Heart left ventricle (tissue), 16 donors: ENCODE results near the gene MOV10. TPM values are rescaled to one million over a fixed set of nuclear protein-coding genes. Genes with fewer than 3 reads are reported as not detected.
A peak's percentile ranks its signal among the peaks of the same experiment; 100 is the strongest.

ENCODE experiments used
- ATAC-seq, 4 donors: fragments of 200-7000 bp; cut with Tn5 transposase; one replicate each; pipeline ENCODE4 v1.9.1; 2020 to 2022; ENCODE audit warnings: moderate library complexity in 4 of 4, mild to moderate bottlenecking in 3 of 4, moderate number of reproducible peaks in 1 of 4
- DNase-seq, 5 donors: peaks; one replicate each; pipeline ENCODE4 v3.0.0-alpha.2; 2020
- H3K27ac ChIP-seq, 12 donors: fragments of 200-600 bp; sonication (generic) in 4 of 12; one replicate each; pipeline versions ENCODE4 v1.5.0 to v1.8.0; 2016 to 2022; ENCODE audit warnings: mild to moderate bottlenecking in 2 of 12
- H3K27me3 ChIP-seq, 9 donors: fragments of 200-600 bp; sonication (generic) in 2 of 9; one replicate each; pipeline versions ENCODE4 v1.5.1 to v1.8.0; 2016 to 2022; ENCODE audit warnings: mild to moderate bottlenecking in 3 of 9
- H3K36me3 ChIP-seq, 9 donors: fragments of 200-600 bp; sonication (generic) in 2 of 9; one replicate each; pipeline versions ENCODE4 v1.5.0 to v1.8.0; 2018 to 2022; ENCODE audit warnings: mild to moderate bottlenecking in 2 of 9
- H3K4me1 ChIP-seq, 12 donors: fragments of 200-600 bp; sonication (generic) in 4 of 12; one replicate each; pipeline versions ENCODE4 v1.5.0 to v1.8.0; 2016 to 2022; ENCODE audit warnings: mild to moderate bottlenecking in 3 of 12
- H3K4me3 ChIP-seq, 12 donors: fragments of 200-600 bp; sonication (generic) in 4 of 12; one replicate each; pipeline versions ENCODE4 v1.5.0 to v1.8.0; 2017 to 2022; ENCODE audit warnings: mild to moderate bottlenecking in 9 of 12, moderate library complexity in 4 of 12
- H3K9me3 ChIP-seq, 12 donors: fragments of 200-600 bp; sonication (generic) in 4 of 12; one replicate each; pipeline versions ENCODE4 v1.5.0 to v1.8.0; 2016 to 2022; ENCODE audit warnings: mild to moderate bottlenecking in 1 of 12
- CTCF ChIP-seq, 12 donors: fragments of 200-600 bp; sonication (generic) in 4 of 12; IDR thresholded peaks; one replicate each; pipeline versions ENCODE4 v1.5.0 to v1.8.0; 2018 to 2022; ENCODE audit warnings: antibody characterized with exemption in 12 of 12, mild to moderate bottlenecking in 5 of 12
- POLR2A ChIP-seq, 2 donors: fragments of 450-650 bp; IDR thresholded peaks; one replicate each; pipeline ENCODE4 v1.6.1; 2017; ENCODE audit warnings: antibody characterized with exemption in 2 of 2, mild to moderate bottlenecking in 2 of 2, moderate library complexity in 2 of 2
- WGBS, 4 donors: extraction: QIAGEN DNeasy Blood & Tissue Kit in 2 of 4; methylation state at CpG; one replicate each; pipeline versions ENCODE4 v1.1.5 to v1.1.7; 2013 to 2018; 5-methylcytosine and 5-hydroxymethylcytosine counted together
- intact Hi-C, 10 donors: fragments of 100-400 bp; cut with DNase I; formaldehyde crosslinking; loops; one replicate each; pipeline versions ENCODE4 v1.11.1 to v1.14.2; 2022
- polyA plus RNA-seq, 2 donors: library from polyadenylated mRNA; stranded (reverse); fragments of 200-250 nt; gene quantifications; one replicate each; pipeline ENCODE4 v1.2.3, GENCODE V29; 2013
- total RNA-seq, 9 donors: library from RNA; depleted of rRNA in 2 of 9; stranded (reverse); fragments of >200 nt in 2 of 9; fragmentation: NEBNext Ultra II Directional in 3 of 9; extraction: Animal tissue kit (Norgen Biotek cat#: 25700) in 3 of 9; gene quantifications; one replicate each; pipeline versions ENCODE4 v1.1.0 to v1.2.4, GENCODE V29; 2016 to 2023
- donor health status: ischemic (EF 13 %, LVEDD 7.1; RV severe dilation, severe dysfunction).
- donor health status: healthy with polysubstance abuse.
- donor health status: DM: no; HTN: yes; CAD: no.
- donor health status: DM: no; HTN: no; CAD: no.
- donor health status: ischemic (EF 25% LVEDD 6.9; RV normal size, moderate dysfunction).
- donor health status: ischemic (EF 25% LVEDD 5.7; RV mildly dilated, moderate dysfunction).
- donor health status: healthy.
- donor health status: DM: yes; HTN: yes; CAD: no.
- donor health status: ischemic (EF 35%, LVEDD 5.7; RV mildly dilated, moderate dysfunction).
- donor health status: nonischemic (EF 11% LVEDD 7.7; RV severe dilation, severe dysfunction).
- donor health status: DM: yes; HTN: yes; CAD: no.
- donor health status: PGD.
- donor health status: ischemic (EF 29% LVEDD 5.4; RV normal size, mild dysfunction).
- donor health status: nonischemic (EF 23%, LVEDD 6.1; RV moderate dilation, normal function).

The MOV10 gene
- total and polyA plus RNA-seq, 11 donors: 7.5 to 43.6 (median 13.3) TPM

DNA sequence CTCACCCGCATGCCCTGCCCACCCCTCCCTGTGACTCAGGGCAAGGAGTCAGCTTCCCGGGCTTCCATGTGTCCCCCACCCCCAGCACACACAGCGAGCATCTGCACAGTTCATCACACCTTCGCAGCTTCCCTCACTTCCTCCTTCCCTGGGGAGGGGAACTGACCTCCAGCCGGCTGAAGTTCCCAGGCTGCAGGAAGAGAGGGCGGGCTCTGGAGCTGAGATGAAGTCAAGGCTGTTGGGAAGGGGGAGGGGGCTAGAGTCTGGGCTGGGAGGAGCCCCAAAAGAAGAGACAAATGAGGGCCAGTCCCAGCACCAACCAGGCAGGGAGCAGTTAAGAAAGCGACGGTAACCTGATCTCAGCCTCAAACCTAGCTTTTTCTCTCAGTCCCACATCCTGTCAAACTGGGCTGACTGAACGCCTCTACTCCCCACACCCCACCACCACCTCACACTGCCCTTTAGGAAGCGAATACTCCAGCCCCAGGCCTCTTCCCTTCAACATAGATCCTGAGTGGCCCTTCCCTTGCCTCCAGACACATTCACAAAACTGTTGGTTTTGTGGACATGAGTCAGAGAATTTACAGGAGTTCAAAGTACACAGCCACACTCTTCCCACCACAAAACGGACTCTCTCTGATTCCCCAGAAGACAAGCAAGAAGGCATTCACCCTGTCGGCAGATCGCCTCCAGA lies 30.6 kb downstream of the MOV10 start:
- Histone ChIP-seq H3K4me3 (peak overlapping the region; percentile 45 to 100 (median 98)), H3K27ac (peak overlapping the region; percentile 83 to 100 (median 96)), H3K4me1 (peaks cover 13 to 69% (median 58%) of the 10 kb centered on the region in 12 donors), H3K9me3 (no peaks in the 10 kb centered on the region), H3K36me3 (peaks cover 0 to 39% (median 30%) of the 10 kb centered on the region in 9 donors), H3K27me3 (no peaks in the 10 kb centered on the region)
- intact Hi-C loops: loop anchor here in 9 of 10 donors (2.0 to 10.0 kb wide), 8 partner anchors 30 to 313 kb away; partner anchors contain the start of genes WNT2B (in 4 of the 9), MOV10 (in 3 of the 9), CAPZA1 (in 2 of the 9) and ST7L (in 2 of the 9)
- no peak for TF ChIP-seq CTCF (IDR thresholded peaks at IDR 0.05)
- peak in 1 of 2 donors; percentile 87 for TF ChIP-seq POLR2A (IDR thresholded peaks at IDR 0.05)
- ATAC-seq: peak; percentile 50 to 72 (median 65)
- 6 to 11% (median 7%) methylated on average over 13 of the region's 13 CpGs for WGBS, 4 donors
- DNase-seq: peak; percentile 90 to 96 (median 94)

- H3K4me1 ChIP-seq: peaks cover 3 to 53% (median 43%) of the 10 kb centered on the region in 12 donors
- H3K27me3 ChIP-seq: no peaks in the 10 kb centered on the region
Observed at GRCh38 chr1:112706505-112707220, 32.2 kb downstream of the MOV10 start, which contains the start of gene RHOC. Gene RHOC (minus strand): TSS chr1:112707127. CDS start chr1:112703799, 3,328 bp downstream.

DNA sequence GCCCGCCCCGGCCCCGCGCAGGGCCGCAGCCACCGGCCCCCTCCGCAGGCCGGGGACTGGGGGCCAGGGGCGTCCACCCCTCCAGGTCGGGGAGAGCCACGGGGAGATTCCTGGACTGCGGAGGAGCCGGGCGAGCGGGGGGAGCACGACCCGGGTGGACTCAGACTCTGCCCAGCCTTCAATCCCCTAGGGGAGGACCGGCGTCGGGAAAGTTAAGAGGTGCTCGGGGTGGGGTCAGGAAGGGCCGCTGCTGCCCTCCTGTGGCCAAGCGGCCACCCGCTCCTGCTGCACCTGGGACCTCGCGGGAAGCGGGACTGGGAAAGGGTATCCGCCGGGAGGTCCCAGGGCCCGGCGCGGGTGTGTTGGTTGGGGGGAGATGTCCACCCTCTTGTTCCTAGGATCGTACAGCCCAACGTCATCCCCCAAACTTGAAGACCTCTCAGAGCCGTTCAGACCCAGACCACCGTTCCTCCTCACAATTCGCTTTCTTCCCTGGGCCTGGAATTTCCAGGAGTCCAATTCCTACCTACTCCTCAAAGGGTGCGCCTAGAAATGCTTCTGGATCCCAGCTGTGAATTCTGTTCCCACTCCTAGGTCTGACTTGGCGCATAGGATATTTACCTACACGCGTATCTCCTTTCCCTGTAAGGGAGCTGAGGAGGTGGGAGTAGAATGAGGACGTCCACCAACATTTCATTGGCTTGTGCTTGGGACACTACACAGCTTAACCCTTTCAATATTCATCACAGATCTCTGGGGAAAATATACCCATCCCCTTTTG lies 33.0 kb downstream of the MOV10 start:
- H3K36me3 ChIP-seq: peaks cover 0 to 23% (median 14%) of the 10 kb centered on the region in 9 donors
- peak overlapping the region; percentile 92 to 100 (median 99) for H3K27ac ChIP-seq
- ATAC-seq: peak; percentile 56 to 81 (median 66)
- intact Hi-C loops: loop anchor here (1.0 to 10.0 kb wide), 12 partner anchors 33 to 317 kb away; partner anchors contain the start of genes CAPZA1 (in 5 of the 10), MOV10 (in 5 of the 10), ST7L (in 5 of the 10) and WNT2B (in 4 of the 10)
- no peaks in the 10 kb centered on the region for H3K9me3 ChIP-seq
- WGBS, 4 donors: 6 to 14% (median 6%) methylated on average over 15 to 42 of the region's 42 CpGs
- no peaks in the 10 kb centered on the region for H3K27me3 ChIP-seq
- peak overlapping the region; percentile 75 to 100 (median 98) for H3K4me3 ChIP-seq
- H3K4me1 ChIP-seq: peaks cover 3 to 45% (median 36%) of the 10 kb centered on the region in 12 donors
- TF ChIP-seq CTCF (IDR thresholded peaks at IDR 0.05) (peak; percentile 83 to 97 (median 94)), POLR2A (IDR thresholded peaks at IDR 0.05) (no peak)
- peak; percentile 90 to 93 (median 92) for DNase-seq

More at GRCh38 chr1:112706505-112707220, 32.2 kb downstream of the MOV10 start, which contains the start of gene RHOC:
- Histone ChIP-seq H3K36me3 (peaks cover 0 to 31% (median 21%) of the 10 kb centered on the region in 9 donors), H3K9me3 (no peaks in the 10 kb centered on the region), H3K4me3 (peak within 1 kb of the TSS; percentile 75 to 100 (median 98)), H3K27ac (peak within 1 kb of the TSS; percentile 92 to 100 (median 99))
- 1 to 3% (median 2%) methylated on average over 22 to 61 of the region's 61 CpGs for WGBS, 4 donors
- ATAC-seq: peak; percentile 49 to 87 (median 72)
- TF ChIP-seq POLR2A (IDR thresholded peaks at IDR 0.05): peak; percentile 64 to 95
- no peak for TF ChIP-seq CTCF (IDR thresholded peaks at IDR 0.05)
- intact Hi-C loops: loop anchor here (1.0 to 10.0 kb wide), 12 partner anchors 32 to 316 kb away; partner anchors contain the start of genes CAPZA1 (in 5 of the 10), MOV10 (in 5 of the 10), ST7L (in 5 of the 10) and WNT2B (in 4 of the 10)
- peak; percentile 77 to 89 (median 85) for DNase-seq
